ENCODE measurements around the gene CYTH4. TPM values are rescaled to one million over a fixed set of nuclear protein-coding genes. Genes with fewer than 3 reads are reported as not detected.

The CYTH4 gene
- total and polyA plus RNA-seq, 2 donors (not counting 3 experiments of a cell fraction or from before 2014, with no cell fraction given), result 0.06 TPM; not detected in 1

DNA sequence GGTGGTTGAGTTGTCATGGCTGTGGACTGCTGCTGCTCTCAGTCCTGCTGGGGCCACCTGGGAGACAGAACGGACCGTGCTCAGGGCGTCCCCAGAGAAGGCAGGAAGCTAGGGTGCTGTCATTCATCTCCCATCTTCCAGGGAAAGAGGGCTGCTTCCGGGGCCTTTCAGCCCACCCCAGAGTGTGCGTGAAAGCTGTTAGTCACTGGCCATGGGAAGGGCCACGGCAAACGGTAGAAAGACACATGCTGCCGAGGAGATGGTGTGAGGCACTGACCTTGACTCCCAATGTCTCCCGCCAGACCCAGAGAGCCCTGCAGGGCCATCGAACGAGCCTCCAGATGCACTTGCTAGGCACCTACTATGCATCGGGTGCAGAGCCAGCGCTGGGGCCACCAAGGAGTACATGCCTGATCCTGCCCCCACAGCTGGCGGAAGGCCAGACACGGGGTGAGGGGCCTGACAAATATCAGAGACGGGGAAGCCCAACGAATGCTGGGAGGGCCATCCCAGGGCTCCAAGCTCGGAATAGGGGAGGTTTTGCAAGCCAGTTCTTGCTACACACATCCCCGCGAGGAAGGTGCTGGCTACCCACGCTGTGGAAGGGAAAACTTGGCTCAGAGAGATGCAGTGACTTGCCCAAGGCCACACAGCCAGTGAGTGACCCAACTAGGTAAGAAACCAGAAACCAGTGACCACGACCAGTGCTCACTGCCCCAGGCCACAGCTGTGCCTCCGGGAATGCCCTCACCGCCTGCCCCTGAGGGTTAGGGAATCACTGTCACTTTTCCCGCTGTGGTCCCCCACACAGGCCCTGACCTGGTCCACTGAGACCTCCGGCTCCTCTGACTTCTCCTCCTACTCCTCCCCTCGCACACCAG lies 48.3 kb upstream of the CYTH4 start:
- FAIRE-seq (no peak), DNase-seq (ENCODE audit: low read depth, low spot score) (no peak)
- no peaks in the 10 kb centered on the region for H3K9me3 ChIP-seq (replicated peaks; ENCODE audit: control insufficient read depth, insufficient read depth, low read length)
- H3K27me3 ChIP-seq (ENCODE audit: control insufficient read depth in 2 of 2, insufficient read depth in 2 of 2, low read length in 2 of 2), result no peaks in the 10 kb centered on the region
- H2AFZ ChIP-seq (ENCODE audit: low read depth, low read length), result no peak overlapping the region
- no peak overlapping the region for H3K4me3 ChIP-seq (replicated peaks in 1 of 3; ENCODE audit: insufficient read depth in 1 of 3, low read depth in 1 of 3, low read length in 3 of 3)
- no TSS peak for BruUV-seq (replicated peaks)
- H3K4me2 ChIP-seq (ENCODE audit: insufficient read depth, low read length), result no peak overlapping the region
- ChIA-PET POLR2A (no interaction called here), CTCF (interaction anchor here (0.9 kb wide), 1 partner anchor 70 kb away, joined by 3 read pairs; no protein-coding TSS in a partner anchor)
- H3K27ac ChIP-seq (ENCODE audit: insufficient read depth, low read depth, low read length), result no peak overlapping the region
- no peaks in the 10 kb centered on the region for H3K9me1 ChIP-seq (replicated peaks; ENCODE audit: control insufficient read depth, extremely low read depth, insufficient read depth, low read length)
- H3K9ac ChIP-seq (replicated peaks; ENCODE audit: extremely low read depth, insufficient read depth, low read length), result no peak overlapping the region
- TF ChIP-seq EZH2 (IDR thresholded peaks at IDR 0.05; ENCODE audit: borderline replicate concordance, low read depth, low read length, severe bottlenecking) (no peak), CTCF (IDR thresholded peaks at IDR 0.05; ENCODE audit: extremely low read depth in 1 of 2, insufficient read depth in 1 of 2, low read depth in 1 of 2, low read length in 2 of 2) (no peak), MAX (IDR thresholded peaks at IDR 0.05; ENCODE audit: insufficient read depth, insufficient read length) (no peak), POLR2A (IDR thresholded peaks at IDR 0.05; ENCODE audit: low read depth, low read length) (no peak), GATA2 (IDR thresholded peaks at IDR 0.05; ENCODE audit: insufficient read depth, insufficient read length, low read depth, low read length) (no peak), POLR2AphosphoS5 (IDR thresholded peaks at IDR 0.05; ENCODE audit: insufficient read depth, low read depth, low read length) (no peak), MYC (IDR thresholded peaks at IDR 0.05; ENCODE audit: low read depth, low read length) (no peak), JUN (IDR thresholded peaks at IDR 0.05; ENCODE audit: borderline replicate concordance, insufficient read depth, insufficient read length, low read depth) (no peak), FOS (IDR thresholded peaks at IDR 0.05; ENCODE audit: borderline replicate concordance, insufficient read depth, low read length) (no peak)
- peaks cover 4% of the 10 kb centered on the region for H3K79me2 ChIP-seq (ENCODE audit: control insufficient read depth, insufficient read depth, low read length)
- no peaks in the 10 kb centered on the region for H3K36me3 ChIP-seq (ENCODE audit: control insufficient read depth in 2 of 2, extremely low read depth in 1 of 2, insufficient read depth in 2 of 2, low read length in 2 of 2)
- H3K4me1 ChIP-seq (ENCODE audit: control insufficient read depth, extremely low read depth, insufficient read depth, low read length), result peaks cover 24% of the 10 kb centered on the region
- dilution Hi-C loops (cut with MboI; ENCODE audit: extremely low pct_ligation_motif_present, low sequenced_read_pairs) (no loop called here), intact Hi-C loops (cut with micrococcal nuclease) (no loop called here)
- no peaks in the 10 kb centered on the region for H4K20me1 ChIP-seq (replicated peaks; ENCODE audit: control insufficient read depth, extremely low read depth, insufficient read depth, low read length)

Data from endothelial cell of umbilical vein (primary cell).